GM18858 (cell line): Measurements from ENCODE around the gene CACNA2D4.

Experiments
- ATAC-seq: cut with Tn5 transposase; IDR thresholded peaks from one replicate; pipeline ENCODE4 v1.9.1; 2021; ENCODE audit not compliant: unreplicated experiment

Gene CACNA2D4

DNA sequence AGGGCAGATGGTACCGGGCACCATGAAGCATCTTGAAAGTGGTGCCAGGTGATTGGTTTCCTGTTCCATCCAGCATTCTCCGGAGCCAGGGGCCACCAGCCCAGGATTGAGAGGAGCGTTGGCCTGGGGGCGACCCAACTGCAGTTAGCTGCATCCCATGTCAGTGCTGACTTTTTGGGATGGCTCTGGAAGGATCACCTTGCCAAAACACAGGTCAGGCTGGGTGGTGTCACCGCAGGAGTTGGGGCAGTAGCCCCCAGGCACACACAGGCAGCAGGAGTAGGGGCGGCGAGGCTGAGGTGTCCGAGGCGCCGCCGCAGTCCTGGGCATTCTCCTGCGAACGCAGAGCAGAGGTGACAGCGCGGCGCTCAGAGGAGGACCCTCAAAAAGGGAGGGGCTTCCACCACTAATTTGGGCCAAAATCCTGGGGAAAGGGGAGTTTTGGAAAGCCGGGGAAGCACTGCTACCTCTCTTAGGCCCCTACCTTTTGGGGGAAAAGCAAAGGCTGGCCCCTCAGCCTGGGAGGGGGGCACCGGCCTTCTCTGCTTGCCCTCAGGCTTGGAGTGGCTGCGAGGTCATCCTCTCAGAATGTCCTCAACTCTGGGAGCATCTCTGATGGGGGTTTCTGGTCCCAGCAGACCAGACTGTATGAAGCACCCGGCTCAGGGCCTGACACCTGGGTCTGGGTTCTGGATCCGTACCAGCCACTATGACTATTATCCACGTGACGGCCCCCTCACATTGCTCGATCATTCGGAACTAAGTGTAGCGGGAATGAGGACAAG is 124.8 kb downstream of the CACNA2D4 start:
- ATAC-seq = no peak

DNA sequence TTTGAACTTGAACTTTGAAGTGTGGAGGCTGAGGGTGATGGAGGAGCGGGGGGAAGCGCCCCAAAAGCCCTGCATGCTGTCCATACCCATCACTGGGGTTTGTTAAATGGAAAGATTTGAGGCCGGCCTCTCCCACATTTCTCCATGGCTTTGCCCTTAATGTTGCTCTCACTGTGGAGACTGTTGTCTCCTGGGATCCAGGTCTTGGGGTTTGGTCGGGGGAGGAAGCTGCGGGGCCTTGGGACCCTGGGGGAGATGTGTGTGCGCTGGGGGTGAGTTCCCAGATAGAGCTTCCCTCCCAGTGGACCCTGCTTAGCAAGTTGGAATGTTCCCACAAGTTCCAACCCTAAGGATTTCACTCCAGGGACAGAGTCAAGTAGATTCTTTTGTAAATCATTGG is 126.0 kb downstream of the CACNA2D4 start:
- no peak for ATAC-seq

DNA sequence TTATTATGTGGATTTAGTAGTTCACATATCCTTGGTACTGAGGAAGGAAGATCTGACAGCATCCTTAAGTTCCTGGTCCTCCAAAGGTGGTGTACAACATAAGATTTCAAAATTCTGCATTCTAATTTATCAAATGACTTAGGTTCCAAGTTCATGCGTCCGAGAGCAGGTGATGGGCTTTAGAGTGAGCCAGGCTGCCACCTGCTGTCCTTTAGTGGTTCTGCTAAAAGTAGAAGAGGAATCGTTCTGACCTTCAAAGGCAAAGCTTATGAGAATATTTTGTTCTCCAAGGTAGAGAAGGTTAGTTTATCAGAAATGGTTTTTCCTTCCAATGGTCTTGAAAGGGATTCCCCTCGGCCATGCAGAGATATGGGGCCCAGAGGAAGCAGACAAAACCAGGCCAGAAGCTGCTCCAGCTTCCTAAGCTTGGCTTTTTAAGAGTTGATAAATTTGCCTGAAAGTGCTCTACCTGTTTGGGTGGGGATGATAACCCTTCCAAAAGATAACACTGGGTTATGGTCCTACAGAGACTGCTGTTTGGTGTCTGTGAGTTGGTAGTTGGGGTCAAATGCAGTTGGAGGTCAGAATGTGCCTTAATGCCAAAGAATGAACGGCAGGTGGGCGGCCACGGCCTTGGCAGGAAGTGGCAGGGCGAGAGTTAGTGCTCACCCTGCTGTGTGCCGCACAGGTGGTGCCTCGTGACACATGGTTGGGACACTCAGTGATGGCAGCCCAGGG is 127.2 kb downstream of the CACNA2D4 start:
- no peak for ATAC-seq

DNA sequence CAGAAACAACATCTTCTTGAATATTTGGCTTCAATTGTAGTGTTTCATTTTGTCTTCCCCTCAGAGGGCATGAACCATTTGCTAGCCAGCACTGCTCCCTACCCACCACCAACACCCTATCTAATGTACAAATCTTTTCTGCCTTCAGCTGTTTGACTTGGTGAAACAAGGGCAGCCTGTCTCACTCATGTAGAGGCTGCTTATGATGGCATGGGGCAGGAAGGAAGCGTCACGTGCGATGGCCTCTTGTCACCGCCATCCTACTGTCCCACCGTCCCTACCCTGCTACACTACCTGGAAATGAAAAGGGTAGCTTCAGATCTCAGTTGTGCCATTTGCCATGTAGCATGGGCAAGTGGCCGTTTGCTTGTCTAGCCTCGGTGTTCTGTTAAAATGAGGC is 128.0 kb downstream of the CACNA2D4 start:
- no peak for ATAC-seq

DNA sequence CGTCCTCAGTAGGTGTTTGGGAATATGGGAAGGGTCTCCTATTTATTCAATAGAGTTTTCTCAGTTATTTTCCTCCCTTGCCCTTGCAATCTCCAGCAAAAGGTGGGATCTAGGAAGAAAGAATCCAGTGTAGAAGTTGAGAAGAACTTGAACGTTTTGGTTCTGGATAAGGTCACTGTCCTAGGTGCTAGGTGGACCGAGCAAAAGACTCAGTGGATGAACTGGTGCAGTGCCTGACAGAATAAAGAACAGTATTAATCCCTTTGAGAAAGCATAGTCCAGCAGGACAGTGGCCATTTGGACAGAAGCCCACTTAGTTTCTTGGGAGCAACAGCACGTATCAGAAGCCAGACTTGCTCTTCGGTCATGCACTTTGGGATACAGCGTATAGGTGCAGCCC is 130.7 kb downstream of the CACNA2D4 start:
- ATAC-seq = no peak

DNA sequence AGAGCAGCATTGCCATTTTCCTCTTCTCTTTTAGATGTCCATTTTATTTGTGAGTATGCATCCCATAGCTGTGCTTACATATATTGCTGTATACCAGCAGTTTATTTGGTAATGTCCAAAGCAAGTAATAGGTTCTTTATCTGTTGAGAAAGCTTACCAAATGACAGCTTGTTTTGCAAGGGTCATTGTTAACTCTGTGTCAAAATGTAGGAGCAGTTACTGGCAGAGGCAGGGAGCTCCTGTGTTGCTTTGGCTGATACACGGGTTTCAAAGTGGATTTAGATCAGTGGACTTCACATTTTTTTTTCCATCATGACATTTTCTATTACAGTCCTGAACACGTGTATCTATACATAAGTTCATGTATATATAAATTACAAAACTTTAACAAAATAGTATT is 136.2 kb downstream of the CACNA2D4 start:
- no peak for ATAC-seq

DNA sequence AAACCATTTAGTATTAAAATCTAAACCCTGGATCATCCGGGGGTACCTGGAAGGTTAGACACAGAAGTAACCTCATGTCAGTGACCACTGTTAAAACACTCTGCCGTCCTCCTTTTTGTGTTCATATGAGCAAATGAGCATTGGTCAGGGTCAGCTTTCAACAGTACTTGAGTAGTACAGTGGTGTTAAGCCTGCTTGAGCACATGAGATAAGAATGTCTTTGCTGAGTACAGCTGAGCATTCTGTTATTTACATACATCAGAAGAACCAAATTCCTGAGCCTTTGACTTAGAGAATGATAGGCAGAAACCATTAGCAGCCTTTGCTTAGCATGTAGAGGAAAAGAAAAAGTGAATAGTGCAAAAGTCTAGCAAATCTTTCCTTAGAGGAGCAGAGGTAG is 136.7 kb downstream of the CACNA2D4 start:
- no peak for ATAC-seq

DNA sequence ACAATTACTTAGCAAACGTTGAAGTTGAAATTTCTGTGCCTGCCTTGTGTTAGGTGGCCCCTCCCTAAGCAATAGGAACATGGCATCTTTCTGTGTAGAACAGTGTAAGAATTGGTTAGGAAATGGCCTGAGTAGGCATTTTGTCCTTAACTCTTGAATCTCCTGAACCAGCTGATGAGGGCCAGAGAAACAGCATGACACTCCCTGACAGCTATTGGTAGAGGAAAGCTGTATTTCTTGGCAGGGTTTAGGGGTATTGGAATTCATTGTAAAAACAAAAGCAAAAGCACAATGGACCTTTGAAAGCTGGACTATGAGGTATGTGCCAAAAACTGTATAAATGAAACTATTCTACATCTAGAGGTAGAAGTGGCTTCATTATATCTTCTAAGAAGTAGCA is 138.7 kb downstream of the CACNA2D4 start:
- ATAC-seq = no peak

DNA sequence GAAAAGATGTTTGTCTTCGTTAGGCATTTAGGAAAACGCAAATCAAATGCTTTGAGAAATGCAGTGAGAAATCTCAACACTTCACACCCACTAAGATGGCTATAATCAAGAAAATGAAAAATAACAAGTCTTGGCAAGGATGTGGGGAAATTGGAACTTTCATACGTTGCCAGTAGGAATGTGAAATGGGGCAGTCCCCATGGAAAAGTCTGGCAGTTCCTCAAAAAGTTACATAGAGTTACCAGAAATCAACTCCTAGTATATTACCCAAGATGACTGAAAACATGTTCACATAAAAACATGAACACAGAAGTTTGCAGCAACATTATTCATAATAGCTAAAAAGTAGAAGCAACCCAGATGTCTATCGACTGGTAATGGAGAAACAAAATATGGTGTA is 139.5 kb downstream of the CACNA2D4 start:
- ATAC-seq = no peak

DNA sequence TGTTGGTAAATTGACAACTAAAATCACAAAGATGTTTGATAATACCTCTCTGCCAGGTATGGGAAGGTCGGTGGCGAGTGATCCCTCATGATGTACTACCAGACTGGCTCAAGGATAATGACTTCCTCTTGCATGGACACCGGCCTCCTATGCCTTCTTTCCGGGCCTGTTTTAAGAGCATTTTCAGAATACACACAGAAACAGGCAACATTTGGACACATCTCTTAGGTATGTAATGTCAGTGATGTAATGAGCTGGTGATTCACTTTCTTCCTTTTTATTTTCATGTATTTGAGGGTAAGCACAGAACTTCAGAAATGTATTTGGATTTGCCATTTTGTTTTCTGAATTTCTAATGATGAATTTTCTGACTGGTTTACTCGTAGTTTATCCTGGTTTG is 140.7 kb downstream of the CACNA2D4 start:
- no peak for ATAC-seq

DNA sequence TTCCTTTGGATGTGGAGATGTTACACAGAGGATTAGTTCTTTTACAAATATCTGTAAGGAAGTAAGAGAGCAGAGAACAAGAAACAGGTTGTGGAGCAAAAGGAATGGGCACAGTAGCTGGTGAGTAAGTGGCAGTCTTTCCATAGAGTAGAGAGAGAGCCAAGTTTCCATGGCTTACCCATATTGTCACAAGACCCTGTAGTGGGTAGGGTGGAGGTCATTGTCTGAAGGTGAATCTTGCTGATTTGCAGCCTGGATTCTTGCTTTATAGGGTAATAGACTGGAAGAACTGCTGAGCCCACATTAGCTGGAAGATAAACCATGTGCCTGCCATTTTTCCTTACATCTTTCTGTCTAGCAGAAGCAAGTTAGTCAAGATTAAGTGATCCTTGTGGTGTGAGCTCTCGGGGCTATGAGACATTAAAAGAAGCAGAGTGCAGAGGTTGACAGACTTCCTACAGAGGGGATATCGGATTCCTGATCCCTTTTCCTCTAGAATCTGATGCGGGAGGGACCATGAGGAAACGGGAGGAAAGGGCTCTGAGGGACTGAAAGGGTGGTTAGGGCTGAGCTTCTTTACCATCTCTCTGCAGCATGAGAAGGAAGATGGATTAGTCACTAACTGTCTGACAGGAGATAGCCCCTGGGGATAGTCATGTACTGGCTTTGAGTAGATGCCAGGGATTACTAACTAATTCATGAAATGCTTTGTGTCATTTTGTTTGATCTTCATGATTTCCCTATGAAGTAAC is 142.1 kb downstream of the CACNA2D4 start:
- no peak for ATAC-seq

DNA sequence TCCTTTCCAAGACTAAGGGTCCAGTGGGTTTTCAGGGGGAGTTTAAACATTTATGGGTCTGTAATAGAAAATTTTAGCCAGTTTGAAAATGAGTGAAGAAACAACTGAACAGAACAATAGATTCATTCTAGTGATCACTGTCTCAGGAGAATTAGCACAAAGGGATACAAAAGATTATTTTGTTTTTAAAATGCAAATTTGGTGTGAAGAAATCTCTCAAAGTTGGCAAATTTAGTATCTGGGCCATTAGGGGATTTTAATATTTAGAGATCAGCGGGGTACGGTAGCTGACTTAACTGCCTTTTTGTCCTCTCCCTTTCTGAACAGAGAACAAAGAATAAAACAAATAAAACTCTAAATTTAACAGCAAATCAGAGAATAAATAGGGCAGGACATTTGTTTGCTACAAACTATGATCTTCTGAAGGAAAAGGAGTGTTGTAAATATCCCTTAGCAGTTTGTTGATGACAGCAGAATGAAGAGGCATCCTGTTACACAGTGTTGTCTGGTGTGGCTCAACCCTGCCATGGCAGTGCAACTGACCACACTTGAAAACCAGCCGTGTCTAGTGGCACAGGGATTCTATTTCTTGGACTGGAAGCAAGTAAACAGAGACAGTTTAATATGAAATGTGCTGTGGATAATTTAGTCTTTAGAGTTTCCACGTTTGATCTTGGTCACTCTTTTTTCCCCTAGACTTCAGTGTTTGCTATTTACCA is 144.4 kb downstream of the CACNA2D4 start:
- no peak for ATAC-seq

DNA sequence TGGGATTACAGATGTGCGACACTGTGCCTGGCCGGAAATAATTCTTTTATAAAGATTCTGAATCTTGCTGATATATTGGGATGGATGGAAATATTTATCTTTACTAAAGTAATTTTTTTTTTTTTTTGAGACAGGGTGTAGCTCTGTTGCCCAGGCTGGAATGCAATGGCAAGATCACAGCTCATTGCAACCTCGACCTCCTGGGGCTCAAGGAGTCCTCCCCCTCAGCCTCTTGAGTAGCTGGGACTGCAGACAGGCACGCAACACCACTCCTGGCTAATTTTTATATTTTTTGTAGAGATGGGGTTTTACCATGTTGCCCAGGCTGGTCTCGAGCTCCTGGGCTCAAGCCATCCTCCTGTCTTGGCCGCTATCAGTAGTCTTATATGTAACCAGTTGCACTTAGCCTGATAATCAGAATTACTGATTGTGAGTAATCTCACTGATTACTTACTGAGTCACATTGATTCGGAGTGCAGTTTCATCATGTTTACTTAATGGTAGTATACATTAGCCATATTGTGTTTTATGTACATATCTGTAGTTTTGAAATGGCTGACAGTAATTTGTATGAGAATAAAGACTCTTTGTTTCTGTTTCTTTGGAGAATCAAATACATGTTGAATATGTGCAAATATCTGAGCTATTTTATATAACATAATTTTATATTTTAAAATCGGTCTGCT is 148.5 kb downstream of the CACNA2D4 start:
- no peak for ATAC-seq

DNA sequence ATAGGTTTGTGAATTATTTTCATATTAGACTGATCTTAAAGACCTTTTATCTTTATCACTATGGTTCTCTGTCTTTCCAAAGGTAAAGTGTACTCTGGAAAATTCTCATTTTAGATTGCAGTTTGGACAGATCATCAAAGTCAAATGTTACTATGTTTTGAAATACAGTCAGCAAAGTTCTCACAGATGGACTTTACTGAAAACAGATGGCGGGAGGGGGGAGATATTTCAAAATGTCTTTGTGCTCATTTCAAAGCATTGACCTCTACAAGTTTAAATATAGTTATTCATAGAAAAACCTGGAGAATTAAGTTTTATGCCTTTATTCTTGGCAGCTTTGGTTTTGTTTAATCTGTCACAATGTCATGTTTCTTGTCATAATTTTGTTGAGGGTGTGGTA is 149.8 kb downstream of the CACNA2D4 start:
- ATAC-seq = no peak

DNA sequence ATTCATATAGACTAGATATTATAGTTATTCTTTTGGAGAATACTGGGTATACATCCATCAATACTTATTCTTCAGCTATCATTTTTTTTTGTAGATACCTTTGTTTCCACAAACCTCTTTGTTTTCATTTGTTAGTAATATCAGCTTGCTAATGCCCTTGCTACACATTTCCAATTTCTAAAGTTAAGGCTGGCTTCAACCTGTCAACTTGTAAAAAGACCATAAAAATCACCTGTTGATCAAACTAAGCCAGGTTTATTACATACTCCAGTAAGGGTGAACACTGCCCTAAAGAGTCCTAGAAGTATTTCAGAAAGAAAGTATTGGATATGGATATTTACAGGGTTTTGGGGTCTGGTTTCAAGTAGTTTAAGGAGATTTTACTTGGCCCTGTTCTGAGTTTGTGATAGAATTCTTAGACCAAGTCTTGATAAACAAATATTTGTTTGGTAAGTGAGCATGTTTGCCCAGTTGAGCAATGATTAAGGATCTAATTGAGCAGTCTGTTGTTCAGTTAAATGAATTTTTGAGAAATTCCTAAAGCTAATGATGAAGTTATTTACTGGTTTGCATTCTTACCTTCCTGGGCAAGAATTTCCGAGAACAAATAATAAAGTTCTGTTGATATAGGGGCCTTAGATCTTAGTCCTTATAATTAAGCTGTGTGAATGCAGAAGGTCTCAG is 150.9 kb downstream of the CACNA2D4 start:
- ATAC-seq = no peak

DNA sequence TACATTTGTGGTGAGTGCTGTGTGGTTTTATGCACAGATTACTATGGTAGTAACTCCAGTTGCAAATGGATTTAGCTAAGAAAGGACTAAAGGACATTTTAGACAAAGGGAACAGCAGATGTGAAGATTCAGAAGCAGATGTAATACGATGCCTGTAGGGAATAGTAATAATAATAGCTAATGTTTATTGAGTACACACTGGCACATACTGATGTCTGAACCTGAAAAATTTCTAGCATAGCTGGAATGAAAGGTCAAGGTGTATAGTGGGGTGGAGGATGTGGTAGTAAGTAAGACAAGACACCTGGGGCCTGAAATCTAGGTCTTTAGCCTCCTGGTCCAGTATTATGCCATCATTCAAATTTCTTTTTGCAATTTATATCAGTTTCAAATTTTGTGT is 152.3 kb downstream of the CACNA2D4 start:
- no peak for ATAC-seq

DNA sequence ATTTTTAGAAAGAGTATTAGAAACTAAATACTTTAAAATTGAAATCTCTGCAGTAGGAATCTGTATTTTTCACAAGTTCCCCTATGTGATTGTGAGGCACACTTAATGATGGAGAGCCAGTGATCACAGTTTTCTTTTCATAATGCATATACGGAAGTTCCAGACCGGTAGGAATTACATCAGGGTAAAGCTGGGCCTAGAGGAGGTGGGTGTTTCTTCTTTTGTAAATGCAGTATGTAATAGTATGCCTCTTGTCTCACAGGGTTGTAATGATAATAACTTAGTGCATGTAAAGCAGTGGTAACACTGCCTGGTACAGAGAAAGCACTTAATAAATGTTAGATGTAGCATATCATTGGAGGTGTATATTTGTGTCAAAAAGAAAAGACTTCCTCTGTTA is 155.3 kb downstream of the CACNA2D4 start:
- ATAC-seq = no peak

DNA sequence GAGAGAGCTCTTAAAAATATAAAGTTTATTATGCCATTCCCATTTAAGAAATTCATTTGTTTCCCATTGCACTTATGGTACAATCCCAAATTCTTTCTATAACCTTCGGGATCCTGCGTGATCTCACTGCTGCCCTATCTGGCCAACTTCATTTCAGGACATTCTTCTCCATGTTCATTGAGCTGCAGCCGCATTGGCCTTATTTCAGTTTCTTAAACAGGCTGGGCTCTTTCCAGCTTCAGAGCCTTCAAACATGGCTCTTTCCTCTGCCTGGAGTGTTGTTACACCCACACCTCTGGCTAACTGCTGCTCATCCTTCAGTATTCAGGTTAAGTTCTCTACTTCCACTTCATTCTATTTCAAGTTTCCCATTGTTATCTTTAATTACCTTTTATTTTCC is 156.6 kb downstream of the CACNA2D4 start:
- ATAC-seq = no peak

DNA sequence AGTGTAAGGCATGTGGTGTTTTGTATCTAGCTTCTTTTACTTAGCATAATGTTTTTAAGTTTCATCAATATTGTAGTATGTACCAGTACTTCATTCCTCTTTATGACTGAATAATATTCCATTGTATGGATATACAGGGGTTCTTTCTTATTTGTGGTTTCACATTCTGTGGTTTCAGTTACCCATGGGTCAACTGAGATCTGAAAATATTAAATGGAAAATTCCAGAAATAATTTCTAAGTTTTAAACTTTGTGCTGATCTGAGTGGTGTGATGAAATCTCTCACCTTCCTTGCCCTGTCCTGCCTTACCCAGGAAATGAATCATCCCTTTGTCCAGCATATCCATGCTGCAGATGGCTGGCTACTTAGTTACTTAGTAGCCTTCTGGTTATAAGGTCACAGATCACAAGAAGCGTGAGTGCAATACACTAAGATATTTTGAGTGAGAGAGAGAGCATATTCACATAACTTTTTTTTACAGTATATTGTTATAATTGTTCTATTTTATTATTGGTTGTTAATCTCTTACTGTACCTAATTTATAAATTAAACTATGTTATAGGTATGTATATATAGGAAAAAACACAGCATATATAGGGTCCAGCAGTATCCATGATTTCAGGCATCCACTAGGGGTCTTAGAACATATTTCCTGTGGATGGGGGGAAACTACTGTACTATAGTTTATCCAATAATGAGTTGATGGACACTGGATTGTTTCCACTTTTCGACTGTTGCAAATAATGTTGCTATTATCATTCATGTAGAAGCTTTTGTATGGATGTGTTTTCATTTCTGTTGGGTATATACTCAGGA is 157.7 kb downstream of the CACNA2D4 start:
- no peak for ATAC-seq
